Urinary bladder (tissue), 4 donors: Measurements from ENCODE around the gene TATDN3. TPM values are rescaled to one million over a fixed set of nuclear protein-coding genes. Genes with fewer than 3 reads are reported as not detected.
"Not testable (repeated sequence)": the region's sequence is repeated elsewhere in the genome, so short reads cannot be mapped to it uniquely, and the experiment has no call there.

ENCODE experiments used
- DNase-seq: peaks from one replicate; pipeline ENCODE4 v3.0.0-alpha.2; 2015; ENCODE audit errors: extremely low spot score
- H3K27ac ChIP-seq: one replicate; pipeline ENCODE4 v1.5.1; 2013; ENCODE audit warnings: low read depth, mild to moderate bottlenecking, moderate library complexity
- H3K36me3 ChIP-seq: one replicate; pipeline ENCODE4 v1.6.1; 2013; ENCODE audit warnings: mild to moderate bottlenecking, moderate library complexity; ENCODE audit not compliant: insufficient read depth
- H3K4me1 ChIP-seq: one replicate; pipeline ENCODE4 v1.6.1; 2013; ENCODE audit warnings: mild to moderate bottlenecking, moderate library complexity; ENCODE audit not compliant: insufficient read depth
- H3K4me3 ChIP-seq: one replicate; pipeline ENCODE4 v1.5.1; 2013; ENCODE audit warnings: low read depth, low read length
- WGBS: extraction: QIAGEN DNeasy Blood & Tissue Kit; methylation state at CpG from one replicate; pipeline ENCODE4 v1.1.7; 2013; 5-methylcytosine and 5-hydroxymethylcytosine counted together
- polyA plus RNA-seq: library from polyadenylated mRNA; stranded (reverse); fragments of 200-250 nt; gene quantifications from one replicate; pipeline ENCODE4 v1.2.3, GENCODE V29; 2013
- total RNA-seq: library from RNA; depleted of rRNA; stranded (reverse); fragments of >200 nt; gene quantifications from one replicate; pipeline ENCODE4 v1.2.3, GENCODE V29; 2014
- donor health status: healthy with polysubstance abuse.
- donor health status: healthy.

Gene TATDN3
- total and polyA plus RNA-seq, 2 donors = 13.1 to 18.8 TPM

DNA sequence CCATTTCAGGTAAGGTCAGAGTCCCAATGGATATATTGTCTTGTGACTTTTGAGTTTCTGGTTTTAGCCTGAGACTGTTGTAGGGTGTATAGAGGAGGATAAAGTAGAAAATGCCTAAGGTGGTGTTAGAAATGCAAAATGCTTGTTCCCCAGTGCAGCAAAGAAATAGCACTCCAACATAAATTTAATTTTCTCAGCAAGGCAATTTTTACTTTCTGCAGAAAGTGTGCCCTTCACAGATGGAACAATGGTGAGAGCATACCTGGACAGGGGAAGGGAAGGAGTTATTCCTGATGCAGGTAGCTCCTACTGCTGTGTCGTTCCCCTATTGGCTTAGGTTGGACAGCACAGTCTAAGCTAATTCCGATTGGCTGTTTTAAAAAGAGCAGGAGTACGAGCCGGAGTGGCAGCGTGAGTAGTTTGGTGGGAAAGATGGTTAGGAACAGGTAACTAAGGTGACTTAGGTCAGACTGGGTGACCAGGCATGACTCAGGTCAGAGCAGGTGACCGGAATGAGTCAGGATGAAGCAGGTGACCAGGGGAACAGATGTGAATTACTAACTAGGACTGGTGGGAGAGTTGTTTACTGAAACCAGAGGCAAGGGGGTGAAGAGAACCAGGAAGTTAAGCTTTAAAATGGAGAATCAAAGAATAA is 34.2 kb downstream of the TATDN3 start:
- DNase-seq = no peak
- Histone ChIP-seq H3K36me3 (no peaks in the 10 kb centered on the region), H3K4me1 (no peaks in the 10 kb centered on the region), H3K27ac (no peak overlapping the region), H3K4me3 (no peak overlapping the region)
- 96% methylated on average over 6 of the region's 6 CpGs for WGBS

DNA sequence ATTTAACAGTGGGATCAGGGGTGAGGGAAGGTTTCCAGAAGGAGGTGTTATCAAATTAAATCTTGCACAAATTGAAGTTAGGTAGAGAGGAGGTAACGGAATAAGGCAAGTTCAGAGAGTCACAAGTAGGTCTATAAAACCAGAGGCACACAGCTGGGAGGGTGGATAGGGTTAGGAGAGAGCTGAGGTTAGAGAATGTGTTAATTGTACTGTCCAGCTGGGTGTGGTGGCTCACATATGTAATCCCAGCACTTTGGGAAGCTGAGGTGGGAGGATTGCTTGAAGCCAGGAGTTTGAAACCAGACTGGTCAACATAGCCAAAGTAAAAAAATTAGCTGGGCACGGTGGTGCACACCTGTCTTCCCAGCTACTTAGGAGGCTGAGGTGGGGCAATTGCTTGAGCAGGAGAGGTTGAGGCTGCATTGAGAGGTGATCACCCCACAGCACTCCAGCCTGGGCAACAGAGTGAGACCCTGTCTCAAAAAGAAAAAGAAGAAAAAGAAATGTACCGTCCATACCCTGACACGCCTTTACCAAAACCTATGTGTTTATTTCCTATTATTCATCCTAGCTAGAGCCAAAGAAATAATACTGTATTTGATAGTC is 35.6 kb downstream of the TATDN3 start:
- Histone ChIP-seq H3K4me1 (no peaks in the 10 kb centered on the region), H3K36me3 (no peaks in the 10 kb centered on the region), H3K27ac (no peak overlapping the region), H3K4me3 (no peak overlapping the region)
- DNase-seq = no peak
- 90% methylated on average over 4 of the region's 4 CpGs for WGBS

DNA sequence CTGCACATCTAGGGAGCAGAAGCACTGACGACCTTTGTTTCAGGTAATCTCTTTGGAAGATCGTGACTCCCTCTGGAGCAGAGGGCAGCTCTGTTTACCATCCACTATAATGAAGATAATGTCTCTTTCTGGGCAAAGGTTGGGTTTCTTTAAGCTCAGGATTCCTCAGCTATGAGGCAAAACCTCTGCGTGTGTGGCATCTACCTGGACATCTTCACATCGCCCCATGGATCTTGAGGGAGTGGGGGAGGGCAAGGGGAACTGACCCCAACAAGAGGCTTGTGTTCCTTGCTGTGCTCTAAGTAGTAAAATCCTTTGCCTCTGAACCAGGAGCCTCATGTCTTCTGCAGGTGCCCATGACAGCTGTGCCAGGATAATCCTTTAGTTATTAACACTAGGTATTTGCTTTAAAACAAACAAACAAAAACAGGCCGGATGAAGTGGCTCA is 36.2 kb downstream of the TATDN3 start:
- DNase-seq = no peak
- no peaks in the 10 kb centered on the region for H3K36me3 ChIP-seq
- no peaks in the 10 kb centered on the region for H3K4me1 ChIP-seq
- H3K27ac ChIP-seq = no peak overlapping the region
- H3K4me3 ChIP-seq = no peak overlapping the region
- WGBS = 72% methylated on average over 5 of the region's 5 CpGs

DNA sequence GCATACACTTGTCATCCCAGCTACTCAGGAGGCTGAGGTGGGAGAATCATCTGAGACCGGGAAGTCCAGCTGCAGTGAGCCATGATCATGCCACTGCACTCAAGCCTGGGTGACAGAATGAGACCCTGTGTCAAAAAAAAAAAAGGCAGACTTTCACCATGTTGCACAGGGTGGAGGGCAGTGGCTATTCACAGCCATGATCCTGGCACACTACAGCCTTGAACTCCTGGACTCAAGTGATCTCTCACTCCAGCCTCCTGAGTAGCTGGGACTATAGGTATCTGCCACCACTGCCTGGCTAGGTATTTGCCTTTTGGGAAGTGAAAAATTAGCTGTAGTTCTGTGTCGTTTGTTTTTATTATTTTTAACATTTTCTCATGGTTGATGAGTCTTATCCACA is 36.7 kb downstream of the TATDN3 start:
- DNase-seq = no peak
- WGBS = 85% methylated on average over 2 of the region's 2 CpGs
- H3K27ac ChIP-seq = no peak overlapping the region

DNA sequence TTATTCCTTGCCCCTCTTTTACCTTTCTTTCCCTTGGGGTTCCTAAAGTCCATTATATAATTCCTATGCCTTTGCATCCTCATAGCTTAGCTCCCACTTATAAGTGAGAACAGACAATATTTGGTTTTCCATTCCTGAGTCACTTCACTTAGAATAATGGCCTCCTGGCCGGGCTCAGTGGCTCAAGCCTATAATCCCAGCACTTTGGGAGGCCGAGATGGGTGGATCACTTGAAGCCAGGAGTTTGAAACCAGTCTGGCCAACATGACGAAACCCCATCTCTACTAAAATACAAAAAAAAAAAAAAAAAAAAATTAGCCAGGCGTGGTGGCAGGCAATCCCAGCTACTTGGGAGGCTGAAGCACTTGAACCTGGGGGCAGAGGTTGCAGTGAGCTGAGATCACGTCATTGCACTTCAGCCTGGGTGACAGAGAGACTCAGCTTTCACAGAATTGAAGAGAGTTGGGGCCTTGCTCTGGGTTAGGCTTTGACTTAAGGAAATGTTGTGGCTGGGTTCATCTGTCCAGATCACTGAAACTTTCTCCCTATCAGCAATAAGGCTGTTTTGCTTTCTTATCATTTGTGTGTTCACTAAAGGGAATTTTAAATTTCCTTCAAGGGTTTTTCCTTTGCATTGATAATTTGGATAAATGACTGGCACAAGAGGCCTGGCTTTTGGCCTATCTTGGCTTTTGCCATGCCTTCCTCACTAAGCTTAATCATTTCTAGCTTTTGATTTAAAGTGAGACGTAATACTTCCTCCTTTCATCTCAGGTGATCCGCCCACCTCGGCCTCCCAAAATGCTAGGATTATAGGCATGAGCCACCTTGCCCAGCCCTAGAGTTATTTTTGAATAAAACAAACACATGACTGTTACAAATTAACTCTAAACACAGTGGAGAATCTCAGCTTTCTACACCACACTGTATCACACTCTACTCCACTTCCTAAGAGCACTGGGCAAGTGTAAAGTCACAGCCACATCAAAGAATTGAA is 41.8 kb downstream of the TATDN3 start:
- H3K4me1 ChIP-seq, H3K4me3 ChIP-seq, H3K27ac ChIP-seq, DNase-seq, H3K36me3 ChIP-seq: not testable (repeated sequence)
- WGBS = 80% methylated on average over 8 of the region's 8 CpGs

More for the DNA sequence above, 36.7 kb downstream of the TATDN3 start:
- Histone ChIP-seq H3K36me3 (no peaks in the 10 kb centered on the region), H3K4me1 (no peaks in the 10 kb centered on the region), H3K4me3 (no peak overlapping the region)

DNA sequence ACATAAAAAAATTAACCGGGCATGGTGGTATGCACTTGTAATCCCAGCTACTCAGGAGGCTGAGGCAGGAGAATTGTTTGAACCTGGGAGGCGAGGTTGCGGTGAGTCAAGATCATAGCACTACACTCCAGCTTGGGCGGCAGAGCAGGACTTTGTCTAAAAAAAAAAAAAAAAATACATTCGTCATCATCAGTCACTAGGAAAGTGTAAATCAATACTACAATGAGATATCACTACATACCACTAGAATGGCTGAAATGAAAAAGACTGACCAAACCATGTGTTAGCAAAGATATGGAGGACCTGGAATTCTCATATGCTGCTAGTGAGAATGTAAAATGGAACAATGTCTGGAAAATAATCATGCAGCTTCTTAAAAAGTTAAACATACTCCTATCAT is 46.5 kb downstream of the TATDN3 start:
- no peaks in the 10 kb centered on the region for H3K4me1 ChIP-seq
- no peak for DNase-seq
- WGBS = 92% methylated on average over 5 of the region's 5 CpGs
- H3K4me3 ChIP-seq = no peak overlapping the region
- H3K36me3 ChIP-seq = no peaks in the 10 kb centered on the region
- no peak overlapping the region for H3K27ac ChIP-seq

DNA sequence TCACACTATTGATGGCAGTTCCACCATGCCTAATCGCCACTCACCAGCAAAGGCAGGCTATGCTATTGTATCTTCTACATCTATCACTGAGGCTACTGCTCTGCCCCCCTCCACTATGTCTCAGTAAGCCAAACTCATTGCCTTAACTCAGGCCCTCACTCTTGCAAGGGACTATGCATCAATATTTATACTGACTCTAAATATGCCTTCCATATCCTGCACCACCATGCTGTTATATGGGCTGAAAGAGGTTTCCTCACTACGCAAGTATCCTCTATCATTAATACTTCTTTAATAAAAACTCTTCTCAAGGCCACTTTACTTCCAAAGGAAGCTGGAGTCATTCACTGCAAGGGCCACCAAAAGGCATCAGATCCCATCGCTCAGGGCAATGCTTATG is 52.8 kb downstream of the TATDN3 start:
- not testable (repeated sequence) for H3K27ac ChIP-seq, DNase-seq, H3K36me3 ChIP-seq, H3K4me3 ChIP-seq, H3K4me1 ChIP-seq
- 85% methylated on average over 3 of the region's 3 CpGs for WGBS

DNA sequence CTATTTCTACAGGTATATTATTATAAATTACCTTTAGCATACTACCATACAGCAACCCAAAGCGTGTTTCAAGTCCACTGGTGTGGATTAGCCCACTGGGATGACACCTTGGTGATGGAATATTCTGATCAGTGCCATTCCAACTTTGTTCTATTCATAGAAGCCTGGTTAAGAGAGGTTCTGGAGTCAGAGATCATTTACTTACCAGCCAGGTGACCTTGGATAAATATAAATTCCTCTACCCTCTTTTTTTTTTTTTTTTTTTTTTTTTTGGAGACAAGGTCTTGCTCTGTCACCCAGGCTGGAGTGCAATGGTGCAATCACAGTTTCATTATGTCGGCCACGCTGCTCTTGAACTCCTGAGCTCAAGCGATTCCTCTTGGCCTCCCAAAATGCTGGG is 55.9 kb downstream of the TATDN3 start, which contains the start of gene SPATA45:
SPATA45 (minus strand) TSS at position 101 of the 400 bp plus-strand sequence. CDS start 11,500 bp downstream, outside the sequence.
- no peak for DNase-seq
- Histone ChIP-seq H3K4me1 (no peaks in the 10 kb centered on the region), H3K4me3 (no peak within 1 kb of the TSS), H3K27ac (no peak within 1 kb of the TSS), H3K36me3 (no peaks in the 10 kb centered on the region)
- 94% methylated on average over 4 of the region's 4 CpGs for WGBS

DNA sequence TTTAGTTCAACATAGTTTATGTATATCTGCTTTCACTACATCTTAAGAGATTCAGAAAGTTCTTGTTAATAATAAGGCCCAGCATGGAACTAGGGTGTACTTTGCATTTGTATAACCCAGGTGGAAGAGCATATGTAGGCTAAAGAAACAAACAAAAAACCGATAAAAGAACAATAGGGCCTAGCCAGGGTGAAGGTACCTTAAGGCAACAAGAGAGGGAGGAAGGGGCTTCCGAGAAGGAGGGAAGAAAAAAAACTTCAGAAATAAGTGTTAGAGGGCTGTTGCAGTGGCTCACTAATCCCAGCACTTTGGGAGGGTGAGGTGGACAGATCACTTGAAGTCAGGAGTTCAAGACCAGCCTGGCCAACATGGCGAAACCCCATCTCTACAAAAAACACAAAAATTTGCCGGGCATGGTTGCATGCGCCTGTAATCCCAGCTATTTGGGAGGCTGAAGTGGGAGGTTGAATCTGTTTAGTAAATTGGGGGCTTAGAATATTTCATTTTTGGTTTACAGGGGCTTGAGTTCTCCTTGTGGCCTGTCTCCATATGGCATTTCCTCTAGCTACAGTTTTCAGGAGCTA is 60.5 kb downstream of the TATDN3 start:
- no peak overlapping the region for H3K4me3 ChIP-seq
- 78% methylated on average over 5 of the region's 5 CpGs for WGBS
- H3K4me1 ChIP-seq = no peaks in the 10 kb centered on the region
- no peak for DNase-seq
- H3K27ac ChIP-seq = no peak overlapping the region
- no peaks in the 10 kb centered on the region for H3K36me3 ChIP-seq

DNA sequence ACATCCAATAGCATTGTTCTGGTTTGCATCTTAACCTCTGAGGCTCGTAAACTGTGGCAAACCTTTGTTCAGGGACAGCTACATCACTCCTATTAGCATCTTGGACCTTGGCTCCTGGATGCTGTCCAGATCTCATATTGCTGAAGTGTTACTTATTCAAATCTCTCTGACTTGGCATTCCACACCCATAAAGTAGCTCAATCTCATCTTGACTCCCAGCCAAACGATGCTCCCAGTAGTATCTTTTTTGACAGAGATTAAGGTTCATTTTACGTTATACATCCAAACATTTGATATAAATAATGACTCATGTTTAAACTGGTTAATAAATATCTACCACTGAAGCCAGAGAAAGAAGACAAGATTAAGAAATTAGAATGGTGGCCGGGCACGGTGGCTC is 62.0 kb downstream of the TATDN3 start:
- DNase-seq = no peak
- Histone ChIP-seq H3K4me1 (no peaks in the 10 kb centered on the region), H3K4me3 (no peak overlapping the region), H3K27ac (no peak overlapping the region), H3K36me3 (no peaks in the 10 kb centered on the region)
- 83% methylated on average over 5 of the region's 5 CpGs for WGBS

DNA sequence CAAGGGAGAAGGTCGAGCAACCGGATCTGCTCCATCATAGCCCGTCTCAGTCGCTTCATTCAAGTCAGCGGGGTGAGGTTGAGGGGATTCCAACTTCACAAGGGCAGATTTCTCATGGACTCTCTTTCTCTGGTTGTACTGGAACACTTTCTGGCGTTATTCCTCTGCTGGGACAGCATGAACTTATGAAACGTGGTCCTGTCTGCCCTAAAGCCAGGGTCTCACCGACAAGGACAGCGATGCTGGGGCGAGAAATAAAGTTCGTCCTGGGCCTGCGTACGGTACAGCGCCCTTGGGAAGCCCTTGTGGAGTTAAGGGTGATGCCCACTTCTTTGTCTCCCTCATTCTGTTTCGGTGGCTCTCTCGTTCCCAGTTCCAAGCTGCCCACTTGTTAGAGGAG is 65.1 kb downstream of the TATDN3 start:
- Histone ChIP-seq H3K4me1 (peaks cover 2% of the 10 kb centered on the region), H3K27ac (no peak overlapping the region), H3K4me3 (no peak overlapping the region), H3K36me3 (no peaks in the 10 kb centered on the region)
- no peak for DNase-seq
- WGBS = 90% methylated on average over 16 of the region's 16 CpGs

DNA sequence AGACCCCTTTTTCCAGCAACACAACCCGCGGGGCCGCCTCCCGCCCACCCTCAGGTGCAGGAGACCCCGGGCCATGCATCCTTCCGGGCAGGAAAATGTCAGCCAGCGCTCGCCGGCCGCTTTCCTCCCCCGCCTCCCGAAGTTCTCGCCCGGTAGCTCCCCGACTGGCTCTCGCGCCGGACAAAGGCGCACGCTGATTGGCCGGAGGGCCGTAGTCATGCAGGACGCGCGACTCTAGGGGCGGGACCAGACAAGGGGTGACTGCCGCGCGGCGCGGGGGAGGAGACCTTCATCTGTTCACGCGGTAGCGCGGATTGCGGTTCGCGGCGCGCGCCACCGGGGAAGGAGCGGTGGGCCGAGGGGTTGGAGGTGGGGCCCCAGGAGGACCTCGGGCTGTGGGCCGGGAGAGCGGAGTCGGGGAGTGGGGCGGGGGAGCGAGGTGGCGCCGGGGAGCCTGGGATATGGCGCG is 66.3 kb downstream of the TATDN3 start, which contains the start of gene FLVCR1:
FLVCR1 (plus strand) TSS at position 284 of the 469 bp plus-strand sequence; CDS start at position 462, 178 bp downstream.
- peak within 1 kb of the TSS; percentile 46 for H3K27ac ChIP-seq
- WGBS = under 1% methylated on average over 54 of the region's 54 CpGs
- no peaks in the 10 kb centered on the region for H3K36me3 ChIP-seq
- peaks cover 2% of the 10 kb centered on the region for H3K4me1 ChIP-seq
- peak; percentile 91 for DNase-seq
- peak within 1 kb of the TSS; percentile 70 for H3K4me3 ChIP-seq
